ENCODE measurements around the gene CNIH2. TPM values are rescaled to one million over a fixed set of nuclear protein-coding genes. Genes with fewer than 3 reads are reported as not detected.

The CNIH2 gene
- total and polyA plus RNA-seq, 2 donors (not counting 1 experiment from before 2014, with no cell fraction given) = 0.92 to 2.0 TPM

- POLR2A ChIA-PET = interaction anchor here (1.0 kb wide), 1 partner anchor 12 kb away, joined by 8 read pairs; no protein-coding TSS in a partner anchor
- intact Hi-C loops (cut with micrococcal nuclease) = loop anchor here (5.0 kb wide), 2 partner anchors 408 to 553 kb away; partner anchors contain the start of genes CFL1 and KAT5
- CTCF ChIA-PET = interaction anchor here (1.1 kb wide), 1 partner anchor 46 kb away, joined by 4 read pairs; no protein-coding TSS in a partner anchor
- H3K27ac ChIP-seq (ENCODE audit: low read length in 2 of 2) = no peak overlapping the region
- no peak overlapping the region for H3K9ac ChIP-seq (ENCODE audit: low read length)
- no peaks in the 10 kb centered on the region for H3K9me3 Mint-ChIP-seq (ENCODE audit: insufficient read depth)
- H3K4me1 ChIP-seq (ENCODE audit: control insufficient read depth in 2 of 2, insufficient read depth in 2 of 2, low read length in 2 of 2) = peaks cover 14 to 27% of the 10 kb centered on the region in 2 donors
- DNase-seq (no peak), ATAC-seq (ENCODE audit: low read depth) (no peak)
- TF ChIP-seq CTCF (IDR thresholded peaks at IDR 0.05) = no peak
- no peak for TF ChIP-seq EZH2 (IDR thresholded peaks at IDR 0.05; ENCODE audit: borderline replicate concordance, insufficient read depth, low read depth, low read length, poor library complexity, severe bottlenecking)
- no peaks in the 10 kb centered on the region for H3K27me3 Mint-ChIP-seq
- peaks cover 12% of the 10 kb centered on the region for H4K20me1 ChIP-seq (ENCODE audit: control insufficient read depth, insufficient read depth, low read length, poor library complexity, severe bottlenecking)
- no peaks in the 10 kb centered on the region for H3K9me3 ChIP-seq (ENCODE audit: control extremely low read depth in 1 of 3, control insufficient read depth in 2 of 3, insufficient read depth in 1 of 3, low read length in 2 of 3)
- H3K4me3 ChIP-seq (ENCODE audit: control extremely low read depth in 1 of 5, extremely low read depth in 1 of 5, insufficient read depth in 1 of 5, low read depth in 2 of 5, low read length in 4 of 5) = no peak overlapping the region
- no peak overlapping the region for H3K4me3 Mint-ChIP-seq
- WGBS (ENCODE audit: insufficient coverage) = 98% methylated on average over 19 of the region's 26 CpGs
- H3K27ac Mint-ChIP-seq = no peak overlapping the region
- H3K4me1 Mint-ChIP-seq = peaks cover 26% of the 10 kb centered on the region
- H2AFZ ChIP-seq (ENCODE audit: insufficient read depth, low read depth, low read length, poor library complexity, severe bottlenecking) = no peak overlapping the region
- no peaks in the 10 kb centered on the region for H3K27me3 ChIP-seq (replicated peaks in 1 of 4; ENCODE audit: control extremely low read depth in 1 of 4, control insufficient read depth in 3 of 4, insufficient read depth in 4 of 4, low read length in 3 of 4)
- peaks cover 24% of the 10 kb centered on the region for H3K79me2 ChIP-seq (ENCODE audit: control insufficient read depth, insufficient read depth, low read length)
- no peak overlapping the region for H3K4me2 ChIP-seq (replicated peaks; ENCODE audit: low read depth, low read length, poor library complexity, severe bottlenecking)
- peaks cover 0 to 45% of the 10 kb centered on the region in 2 experiments for H3K36me3 ChIP-seq (replicated peaks in 1 of 2; ENCODE audit: control extremely low read depth in 1 of 2, control insufficient read depth in 1 of 2, extremely low read depth in 1 of 2, insufficient read depth in 2 of 2, low read length in 1 of 2)
Observed at GRCh38 chr11:66265531-66266377, 12.2 kb upstream of the CNIH2 start.
